Posterior cingulate gyrus (tissue), 11 donors: ENCODE results near the gene EGR1.

ENCODE experiments used
- DNase-seq, 10 donors: peaks; one replicate each; pipeline versions ENCODE4 v3.0.0 to v3.0.0-alpha.2; 2020 to 2021; ENCODE audit warnings: mixed read lengths in 3 of 10
- intact Hi-C: fragments of 100-400 bp; cut with DNase I; formaldehyde crosslinking; loops from one replicate; pipeline ENCODE4 v1.15.1; 2023

The EGR1 gene

DNA sequence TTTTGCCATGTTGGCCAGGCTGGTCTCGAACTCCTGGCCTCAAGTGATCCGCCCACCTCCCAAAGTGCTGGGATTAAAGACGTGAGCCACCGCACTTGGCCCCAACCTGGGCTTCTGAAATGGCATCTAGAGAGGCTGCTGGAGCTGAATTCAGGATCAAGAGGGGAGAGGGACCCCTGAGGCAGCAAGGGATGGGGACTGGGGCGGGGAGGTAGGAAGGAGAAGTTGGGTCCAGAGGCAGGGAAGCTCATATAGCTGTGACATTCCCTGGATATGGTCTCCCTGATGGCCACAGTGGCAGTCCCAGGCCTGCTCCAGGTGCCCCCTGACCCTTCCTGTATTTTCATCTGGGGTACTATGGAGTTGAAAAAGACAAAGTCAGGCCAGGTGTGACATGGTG, 14.3 kb upstream of the EGR1 start:
- intact Hi-C loops, result loop anchor here (1.0 kb wide), 1 partner anchor 52 kb away; no protein-coding TSS in a partner anchor
- DNase-seq, result peak in 1 of 10 donors; percentile 52

GRCh38 chr5:138452720-138453119, 12.6 kb upstream of the EGR1 start:
- peak in 2 of 10 donors; percentile 16 to 32 for DNase-seq
- intact Hi-C loops, result no loop called here

GRCh38 chr5:138453590-138453989, 11.7 kb upstream of the EGR1 start:
- intact Hi-C loops, result no loop called here
- DNase-seq, result peak in 1 of 10 donors; percentile 24

GRCh38 chr5:138454121-138454520, 11.2 kb upstream of the EGR1 start:
- intact Hi-C loops, result no loop called here
- DNase-seq, result peak in 1 of 10 donors; percentile 52

- peak in 4 of 10 donors; percentile 37 to 94 (median 74) for DNase-seq
Observed at GRCh38 chr5:138455232-138455930, 9.9 kb upstream of the EGR1 start.

GRCh38 chr5:138457531-138458275, 7.6 kb upstream of the EGR1 start:
- peak in 2 of 10 donors; percentile 33 to 68 for DNase-seq
- intact Hi-C loops, result no loop called here

More at GRCh38 chr5:138455232-138455930, 9.9 kb upstream of the EGR1 start:
- intact Hi-C loops, result no loop called here

GRCh38 chr5:138458384-138458783, 6.9 kb upstream of the EGR1 start:
- intact Hi-C loops, result no loop called here
- DNase-seq, result peak in 6 of 10 donors; percentile 53 to 94 (median 78)

DNA sequence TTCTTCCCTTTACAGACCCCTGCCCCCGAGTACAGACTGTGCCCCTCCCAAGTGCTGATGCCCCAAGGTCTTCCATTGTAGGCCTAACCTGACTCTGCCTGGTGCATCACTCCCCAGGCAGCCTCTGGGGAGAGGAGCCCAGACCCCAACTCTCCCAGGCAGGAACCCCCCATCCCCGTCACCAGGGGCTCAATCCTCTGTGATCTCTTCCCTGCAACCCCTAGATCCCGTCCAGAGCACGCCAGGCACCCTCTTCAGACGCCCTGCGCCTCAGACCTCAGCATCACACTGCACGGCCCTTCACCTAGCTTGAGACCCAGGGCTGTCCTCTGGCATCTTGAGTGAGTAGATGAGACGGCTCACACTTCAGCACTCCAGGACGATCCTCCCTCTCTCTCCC, 6.4 kb upstream of the EGR1 start:
- peak in 1 of 10 donors; percentile 39 for DNase-seq
- intact Hi-C loops, result no loop called here

- intact Hi-C loops, result no loop called here
- DNase-seq, result peak in 4 of 10 donors; percentile 40 to 90 (median 68)
Observed at GRCh38 chr5:138459311-138459933, 5.9 kb upstream of the EGR1 start.

- intact Hi-C loops, result no loop called here
- peak in 2 of 10 donors; percentile 25 to 54 for DNase-seq
Observed at GRCh38 chr5:138460032-138460693, 5.1 kb upstream of the EGR1 start.

DNA sequence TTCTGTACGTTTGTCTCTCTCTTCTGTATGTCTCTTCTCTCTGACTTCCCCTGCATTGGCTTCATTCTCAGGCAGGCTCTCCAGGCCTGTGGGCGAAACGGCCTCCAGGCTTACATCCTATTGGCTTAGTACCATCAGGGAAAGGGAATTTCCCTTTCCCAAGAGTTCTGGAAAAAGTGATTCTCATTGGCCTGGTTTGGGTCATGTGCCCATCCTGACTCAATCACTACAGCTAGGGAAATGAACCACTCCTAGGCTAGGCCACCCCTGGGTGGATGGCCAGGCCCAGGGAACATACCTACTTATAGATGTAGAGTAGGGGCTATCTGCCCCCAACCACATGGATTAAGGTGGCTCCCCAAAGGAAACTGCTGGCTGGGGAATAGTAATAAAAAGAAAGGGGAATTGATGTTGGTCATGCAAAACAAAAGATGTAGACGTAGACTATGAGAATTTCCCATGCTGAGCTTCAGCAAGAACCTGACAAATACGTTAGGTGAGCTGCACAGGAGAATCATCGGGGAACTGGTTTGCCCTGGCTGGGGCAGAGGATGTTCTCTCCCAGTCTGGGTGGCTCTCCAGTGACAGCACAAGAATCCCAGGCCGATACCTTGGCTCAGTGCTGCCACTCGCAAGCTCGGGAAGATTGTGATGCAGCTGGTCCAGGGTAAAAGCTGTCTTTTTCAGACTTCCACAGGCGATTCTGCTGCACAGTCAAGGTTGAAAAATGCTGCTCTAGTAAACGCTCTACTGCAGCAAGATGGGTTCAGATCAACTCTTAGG, 3.7 kb upstream of the EGR1 start:
- DNase-seq, result peak in 2 of 10 donors; percentile 77 to 88
- intact Hi-C loops, result no loop called here

DNA sequence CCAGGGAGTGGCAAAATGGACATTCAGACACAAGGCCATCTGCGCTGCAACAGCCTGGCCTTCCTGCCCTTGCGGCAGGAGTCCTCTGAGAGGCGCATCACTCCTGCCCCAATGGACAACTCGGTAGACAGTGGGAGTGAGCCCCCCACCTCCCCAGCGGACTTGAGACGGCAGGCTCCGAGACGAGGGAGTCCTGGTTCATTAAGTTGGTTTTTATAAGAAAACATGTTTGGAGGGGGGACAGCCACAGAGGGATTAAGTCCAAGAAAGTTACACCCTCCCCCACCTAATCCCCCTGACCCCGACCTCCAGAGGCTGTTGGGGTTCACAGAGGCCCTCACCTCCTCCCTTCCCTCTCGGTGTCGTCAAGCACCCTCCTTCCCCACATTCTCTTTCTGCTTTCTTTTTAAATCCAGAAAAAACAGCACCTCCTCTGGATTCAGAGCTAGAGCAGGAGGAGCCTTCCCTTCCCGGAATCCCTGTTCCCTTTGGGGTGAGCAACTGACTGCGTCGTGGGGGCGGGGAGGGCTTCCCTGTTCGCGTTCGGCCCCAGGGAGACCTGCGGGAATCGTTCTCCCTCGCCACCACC, 1.8 kb upstream of the EGR1 start:
- intact Hi-C loops, result loop anchor here (1.0 to 2.0 kb wide), 2 partner anchors 40 to 79 kb away; partner anchors contain the start of gene ETF1
- peak in 1 of 10 donors; percentile 76 for DNase-seq

DNA sequence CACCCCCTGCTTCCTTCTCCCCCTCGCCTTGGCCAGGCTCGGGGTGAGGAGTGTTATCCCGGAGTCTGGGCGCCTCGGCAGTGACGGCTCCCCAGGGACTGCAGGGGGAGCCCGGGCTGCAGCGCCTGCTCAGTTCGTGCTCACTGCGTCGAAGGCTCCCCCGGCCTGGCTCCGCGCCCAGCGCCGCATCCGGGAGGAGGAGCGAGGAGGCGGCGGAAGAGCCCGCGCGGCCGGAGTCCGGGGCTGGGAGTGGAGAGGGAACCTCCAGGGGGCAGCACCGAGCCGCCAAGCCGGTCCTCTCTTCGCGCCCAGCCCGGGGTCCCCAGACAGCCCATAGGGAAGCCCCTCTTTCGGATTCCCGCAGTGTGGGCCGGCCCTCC, 1.3 kb upstream of the EGR1 start:
- intact Hi-C loops, result loop anchor here (1.0 to 2.0 kb wide), 2 partner anchors 39 to 79 kb away; partner anchors contain the start of gene ETF1
- DNase-seq, result peak; percentile 85 to 99 (median 90)

GRCh38 chr5:138464388-138465260, 655 bp upstream of the EGR1 start:
- intact Hi-C loops, result loop anchor here (1.0 to 2.0 kb wide), 3 partner anchors 28 to 78 kb away; partner anchors contain the start of gene ETF1
- peak; percentile 94 to 100 (median 98) for DNase-seq

DNA sequence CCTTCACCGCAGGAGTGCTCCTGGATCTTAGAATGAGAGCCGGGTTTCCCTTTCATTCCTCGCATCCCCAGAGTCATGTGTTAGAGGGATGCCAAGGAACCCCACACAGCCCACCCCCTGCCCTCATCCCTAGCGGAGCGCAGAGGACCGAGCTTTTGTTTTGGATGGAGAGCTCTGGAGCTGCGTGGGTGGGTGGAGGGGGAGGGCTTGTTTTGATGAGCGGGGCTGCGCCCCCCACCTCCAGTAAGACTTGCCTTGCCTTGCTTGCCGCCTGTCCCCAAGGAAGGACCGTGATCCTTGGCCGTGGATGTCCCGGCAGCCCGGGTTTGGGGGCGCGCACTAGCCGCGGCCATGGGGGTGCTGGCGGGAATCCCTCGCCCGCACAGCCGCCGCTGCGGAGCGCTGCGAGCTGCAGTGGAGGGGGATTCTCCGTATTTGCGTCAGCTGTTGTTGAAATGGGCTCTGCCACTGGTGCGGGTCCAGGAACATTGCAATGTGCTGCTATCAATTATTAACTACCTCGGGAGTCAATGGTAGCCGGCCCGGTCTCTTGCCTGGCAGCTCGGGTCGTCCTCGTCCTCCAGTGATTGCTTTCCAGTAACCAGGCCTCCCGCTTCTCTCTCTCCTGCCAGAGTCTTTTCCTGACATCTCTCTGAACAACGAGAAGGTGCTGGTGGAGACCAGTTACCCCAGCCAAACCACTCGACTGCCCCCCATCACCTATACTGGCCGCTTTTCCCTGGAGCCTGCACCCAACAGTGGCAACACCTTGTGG, 1.0 kb downstream of the EGR1 start:
- intact Hi-C loops, result no loop called here
- DNase-seq, result peak in 2 of 10 donors; percentile 64 to 80

DNA sequence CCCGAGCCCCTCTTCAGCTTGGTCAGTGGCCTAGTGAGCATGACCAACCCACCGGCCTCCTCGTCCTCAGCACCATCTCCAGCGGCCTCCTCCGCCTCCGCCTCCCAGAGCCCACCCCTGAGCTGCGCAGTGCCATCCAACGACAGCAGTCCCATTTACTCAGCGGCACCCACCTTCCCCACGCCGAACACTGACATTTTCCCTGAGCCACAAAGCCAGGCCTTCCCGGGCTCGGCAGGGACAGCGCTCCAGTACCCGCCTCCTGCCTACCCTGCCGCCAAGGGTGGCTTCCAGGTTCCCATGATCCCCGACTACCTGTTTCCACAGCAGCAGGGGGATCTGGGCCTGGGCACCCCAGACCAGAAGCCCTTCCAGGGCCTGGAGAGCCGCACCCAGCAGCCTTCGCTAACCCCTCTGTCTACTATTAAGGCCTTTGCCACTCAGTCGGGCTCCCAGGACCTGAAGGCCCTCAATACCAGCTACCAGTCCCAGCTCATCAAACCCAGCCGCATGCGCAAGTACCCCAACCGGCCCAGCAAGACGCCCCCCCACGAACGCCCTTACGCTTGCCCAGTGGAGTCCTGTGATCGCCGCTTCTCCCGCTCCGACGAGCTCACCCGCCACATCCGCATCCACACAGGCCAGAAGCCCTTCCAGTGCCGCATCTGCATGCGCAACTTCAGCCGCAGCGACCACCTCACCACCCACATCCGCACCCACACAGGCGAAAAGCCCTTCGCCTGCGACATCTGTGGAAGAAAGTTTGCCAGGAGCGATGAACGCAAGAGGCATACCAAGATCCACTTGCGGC, 1.8 kb downstream of the EGR1 start:
- intact Hi-C loops, result no loop called here
- DNase-seq, result peak in 3 of 10 donors; percentile 78 to 90 (median 89)
